Left ventricle myocardium superior (tissue), 1 donor: ENCODE results near the gene RASGEF1C. TPM values are rescaled to one million over a fixed set of nuclear protein-coding genes. Genes with fewer than 3 reads are reported as not detected.

Source experiments
- ATAC-seq: fragments of 200-7000 bp; cut with Tn5 transposase; one replicate; pipeline ENCODE4 v1.9.1; 2020; ENCODE audit warnings: mild to moderate bottlenecking, moderate library complexity
- DNase-seq: peaks from one replicate; pipeline ENCODE4 v3.0.0-alpha.2; 2020
- intact Hi-C: fragments of 100-400 bp; cut with micrococcal nuclease; formaldehyde crosslinking; loops from one replicate; pipeline ENCODE4 v1.11.0; 2022
- total RNA-seq: library from RNA; stranded (reverse); fragmentation: NEBNext Ultra II Directional; extraction: Animal tissue kit (Norgen Biotek cat#: 25700); gene quantifications from one replicate; pipeline ENCODE4 v1.2.1, GENCODE V29; 2021
- donor health status: DM: no; HTN: yes; CAD: no; lungs with severe emphysema.

Gene RASGEF1C
- total RNA-seq, 1 donor from 2014 or later = 0.40 TPM

- ATAC-seq (no peak), DNase-seq (no peak)
- intact Hi-C loops = no loop called here
Measured at GRCh38 chr5:180053061-180053602, 155.9 kb downstream of the RASGEF1C start.

GRCh38 chr5:180052211-180052818 is 156.7 kb downstream of the RASGEF1C start:
- DNase-seq (no peak), ATAC-seq (no peak)
- intact Hi-C loops = no loop called here

Other genes with a start within 250 kb of the RASGEF1C start
- 46.8 TPM for gene RNF130, start 137.5 kb downstream of the RASGEF1C start, total RNA-seq
- gene MAPK9, start 82.9 kb upstream of the RASGEF1C start, total RNA-seq = 46.5 TPM
- 15.3 TPM for gene GFPT2, start 144.1 kb upstream of the RASGEF1C start, total RNA-seq